T-helper 2 cell (primary cell): ENCODE data around the gene DDX51.
"Not testable (repeated sequence)": the region's sequence is repeated elsewhere in the genome, so short reads cannot be mapped to it uniquely, and the experiment has no call there.

Experiments used
- DNase-seq, 5 experiments: peaks; one replicate each; pipeline versions ENCODE4 v3.0.0 to v3.0.0-alpha.2; 2012 to 2022

DDX51 gene

GRCh38 chr12:132138941-132139871 lies 4.9 kb downstream of the DDX51 start:
- no peak for DNase-seq

DNA sequence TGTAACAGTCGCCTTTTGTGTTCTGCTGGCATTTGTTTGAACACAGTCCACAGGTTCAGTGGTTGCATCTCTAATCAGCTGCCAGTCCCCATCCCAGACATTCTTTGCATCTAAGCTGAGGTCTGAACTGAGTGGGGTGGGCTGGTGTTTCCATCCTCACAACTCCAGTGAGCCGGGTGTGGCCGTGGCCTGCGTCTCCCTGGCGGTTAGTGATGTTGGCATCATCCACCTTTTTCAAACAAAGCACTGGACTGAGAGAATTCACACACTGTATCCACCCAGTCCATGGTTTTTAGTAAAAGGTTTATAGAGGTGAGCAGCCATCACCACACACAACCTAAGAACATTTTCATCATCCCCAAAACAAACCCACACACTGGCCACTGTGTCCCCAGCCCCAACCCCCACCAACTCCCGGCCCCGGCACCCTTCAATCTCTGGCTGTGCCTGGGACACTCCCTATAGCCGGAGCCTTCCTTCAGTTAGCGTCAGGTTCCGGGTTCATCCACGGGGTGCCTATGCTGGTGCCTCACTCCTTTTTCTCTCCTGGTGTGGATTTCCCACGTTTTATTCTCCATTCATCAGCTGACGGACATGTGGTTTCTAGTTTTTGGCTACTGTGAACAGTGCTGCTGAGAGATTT lies 6.5 kb downstream of the DDX51 start:
- no peak for DNase-seq

- not testable (repeated sequence) for DNase-seq
Observed at GRCh38 chr12:132136226-132136625, 7.9 kb downstream of the DDX51 start.

DNA sequence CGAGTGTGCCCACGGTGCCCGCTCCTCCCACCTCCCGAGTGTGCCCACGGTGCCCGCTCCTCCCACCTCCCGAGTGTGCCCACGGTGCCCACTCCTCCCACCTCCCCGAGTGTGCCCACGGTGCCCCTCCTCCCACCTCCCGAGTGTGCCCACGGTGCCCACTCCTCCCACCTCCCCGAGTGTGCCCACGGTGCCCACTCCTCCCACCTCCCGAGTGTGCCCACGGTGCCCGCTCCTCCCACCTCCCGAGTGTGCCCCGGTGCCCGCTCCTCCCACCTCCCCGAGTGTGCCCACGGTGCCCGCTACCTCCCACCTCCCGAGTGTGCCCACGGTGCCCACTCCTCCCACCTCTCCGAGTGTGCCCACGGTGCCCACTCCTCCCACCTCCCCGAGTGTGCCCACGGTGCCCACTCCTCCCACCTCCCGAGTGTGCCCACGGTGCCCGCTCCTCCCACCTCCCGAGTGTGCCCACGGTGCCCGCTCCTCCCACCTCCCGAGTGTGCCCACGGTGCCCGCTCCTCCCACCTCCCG lies 9.4 kb downstream of the DDX51 start:
- not testable (repeated sequence) for DNase-seq

DNA sequence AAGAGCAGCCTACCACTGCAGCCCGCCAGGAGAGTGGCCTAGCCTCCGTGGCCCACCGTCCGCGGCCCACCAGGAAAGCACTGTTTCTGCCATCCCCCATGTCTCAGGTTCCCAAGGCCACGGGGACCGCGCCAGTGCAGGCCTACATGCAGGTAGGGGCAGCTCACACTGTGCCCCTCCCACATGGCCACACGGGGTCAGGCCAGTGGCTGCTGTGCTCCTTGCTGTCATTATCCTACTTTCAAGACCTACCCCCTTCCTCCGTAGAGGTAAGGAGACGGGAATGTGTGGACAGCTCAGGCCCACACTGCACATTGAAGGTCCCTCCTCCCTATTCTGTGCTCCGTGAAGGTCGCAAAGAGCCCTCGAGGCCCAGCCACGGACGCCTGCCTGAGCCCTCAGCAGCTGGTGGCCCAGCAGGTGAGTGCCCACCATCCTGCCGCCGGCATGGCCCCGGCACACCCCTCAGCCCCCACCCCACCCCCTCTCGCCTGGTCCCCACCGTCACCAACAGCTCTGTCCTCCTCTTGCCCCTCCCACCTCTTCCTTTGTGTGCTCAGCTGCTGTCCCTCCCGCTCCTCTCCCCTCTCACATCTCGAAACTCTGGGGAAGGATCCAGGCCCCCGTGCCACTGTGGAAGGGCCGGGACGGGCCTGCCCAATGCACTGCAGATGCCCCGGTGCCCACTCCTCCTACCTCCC lies 10.0 kb downstream of the DDX51 start:
- no peak for DNase-seq

GRCh38 chr12:132132609-132133430 lies 11.3 kb downstream of the DDX51 start:
- no peak for DNase-seq

GRCh38 chr12:132131952-132132351 lies 12.2 kb downstream of the DDX51 start:
- DNase-seq = no peak

DNA sequence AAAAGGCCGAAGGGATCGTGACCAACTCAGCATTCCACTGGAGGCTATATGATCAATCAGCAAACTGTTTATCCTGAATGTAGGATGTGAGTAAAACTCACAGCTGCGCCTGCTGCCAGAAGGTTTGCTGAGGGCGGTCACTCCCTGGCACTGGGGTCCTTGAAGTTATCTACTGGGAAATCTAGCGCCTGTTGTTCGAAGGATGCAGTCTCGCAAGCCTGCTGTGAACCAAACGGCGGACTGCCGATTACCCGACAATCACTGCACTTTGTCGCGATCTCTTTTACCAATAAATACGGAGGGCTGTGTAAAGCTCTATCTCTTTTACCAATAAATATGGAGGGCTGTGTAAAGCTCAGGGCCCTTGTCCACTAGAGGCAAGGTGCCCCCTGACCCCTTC lies 12.9 kb downstream of the DDX51 start:
- DNase-seq = no peak

GRCh38 chr12:132130690-132131089 lies 13.4 kb downstream of the DDX51 start:
- no peak for DNase-seq

DNA sequence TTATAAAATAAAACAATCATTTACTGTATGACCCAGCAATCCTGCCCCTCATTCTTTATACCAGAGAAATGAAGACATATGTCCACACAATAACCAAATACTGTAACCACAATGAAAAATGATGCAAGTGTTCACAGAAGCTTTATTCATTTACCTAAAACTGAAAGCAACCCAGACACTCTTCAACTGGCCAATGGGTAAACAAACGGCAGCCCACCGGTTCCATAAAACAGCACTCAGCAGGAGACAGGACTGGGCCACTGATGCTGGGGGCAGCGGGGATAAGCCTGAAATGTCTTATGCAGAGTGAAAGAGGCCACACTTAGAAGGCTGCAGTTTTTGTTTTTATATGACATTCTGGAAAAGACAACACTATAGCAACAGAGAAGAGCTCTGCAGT lies 15.1 kb downstream of the DDX51 start:
- DNase-seq = no peak

GRCh38 chr12:132127041-132127440 lies 17.1 kb downstream of the DDX51 start:
- DNase-seq = no peak

DNA sequence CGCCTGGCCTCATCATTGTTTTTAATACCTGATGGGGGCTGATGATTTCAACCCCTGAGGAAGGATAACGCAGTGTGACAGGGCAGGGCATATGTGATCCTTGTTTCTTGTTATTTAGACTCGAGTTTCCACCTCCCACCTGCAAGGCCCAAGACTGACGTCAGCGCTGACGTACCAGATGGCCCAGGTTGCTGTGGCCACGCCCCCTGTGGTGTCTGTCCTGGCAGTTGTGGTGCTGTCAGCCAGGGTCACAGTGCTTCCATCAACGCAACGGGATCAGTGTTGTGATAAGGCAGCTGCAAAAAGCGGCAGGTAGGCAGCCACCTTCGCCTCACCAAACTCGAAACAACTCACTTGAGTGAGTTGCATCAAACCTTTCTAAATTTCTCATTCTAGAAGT lies 18.4 kb downstream of the DDX51 start:
- DNase-seq = no peak

- peak in 1 of 5 experiments; percentile 43 for DNase-seq
Observed at GRCh38 chr12:132124766-132125425, 19.2 kb downstream of the DDX51 start.

DNA sequence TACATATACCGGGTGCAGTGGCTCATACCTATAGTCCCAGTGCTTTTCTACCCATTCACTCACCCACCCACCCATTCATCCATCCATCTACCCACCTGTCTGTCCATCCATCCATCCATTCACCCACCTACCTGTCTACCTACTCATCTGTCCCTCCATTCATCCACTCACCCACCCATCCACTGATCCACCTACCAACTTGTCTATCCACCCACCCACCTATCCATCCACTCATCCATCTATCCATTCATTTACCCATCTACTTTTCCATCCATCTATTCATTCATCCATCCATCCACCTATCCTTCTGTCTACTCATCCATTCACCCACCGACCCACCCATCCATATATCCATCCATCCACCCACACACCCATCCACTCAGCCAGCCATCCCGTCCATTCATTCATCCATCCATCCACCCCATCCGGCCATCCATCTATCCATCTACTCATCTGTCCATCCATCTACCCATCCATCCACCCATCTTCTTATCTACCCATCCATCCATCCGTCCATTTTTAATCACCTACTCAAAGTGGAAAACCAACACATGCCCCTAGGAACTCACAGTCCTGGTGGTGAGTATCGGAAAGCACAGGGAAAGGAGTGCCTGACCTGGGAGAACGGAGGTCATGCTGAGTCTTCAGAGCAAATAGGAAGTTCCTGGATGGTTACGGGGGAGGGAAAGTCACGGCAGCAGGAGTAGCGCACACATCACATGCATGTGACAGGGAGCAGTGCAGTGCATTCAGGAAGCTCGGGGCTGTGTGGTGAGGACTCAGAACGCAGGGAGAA lies 20.0 kb downstream of the DDX51 start:
- DNase-seq = no peak

GRCh38 chr12:132121283-132121682 lies 22.8 kb downstream of the DDX51 start:
- DNase-seq = no peak

DNA sequence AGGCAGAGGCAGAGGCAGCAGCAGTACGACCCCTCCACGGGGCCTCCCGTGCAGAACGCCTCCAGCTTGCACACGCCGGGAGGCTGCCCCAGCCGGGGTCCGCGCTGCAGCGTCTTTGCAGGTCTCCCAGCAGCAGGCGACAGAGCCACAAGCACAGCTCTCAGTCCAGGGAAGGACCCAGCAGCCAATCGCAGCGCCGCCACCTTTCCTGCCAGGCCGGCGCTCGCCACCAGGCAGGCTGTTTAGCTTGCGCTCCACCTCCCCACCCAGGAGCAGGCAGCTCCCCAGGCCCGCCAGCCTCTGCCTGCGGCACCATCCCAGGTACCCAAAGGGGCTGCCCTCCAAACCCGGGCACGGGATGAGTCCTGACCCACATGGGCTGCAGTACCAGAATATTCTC lies 25.2 kb downstream of the DDX51 start:
- DNase-seq = no peak

DNA sequence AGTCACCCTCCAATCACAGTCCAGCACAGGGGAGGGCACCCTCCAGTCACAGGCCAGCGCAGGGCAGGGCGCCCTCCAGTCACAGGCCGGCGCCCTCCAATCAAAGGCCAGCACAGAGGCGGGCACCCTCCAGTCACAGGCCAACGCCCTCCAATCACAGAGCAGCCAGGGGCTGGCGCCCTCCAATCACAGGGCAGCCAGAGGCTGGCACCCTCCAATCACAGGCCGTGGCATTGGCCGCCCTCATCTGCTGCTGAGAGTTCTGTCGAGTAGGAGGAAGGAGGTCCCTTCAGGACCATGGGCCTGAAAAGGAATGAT lies 26.6 kb downstream of the DDX51 start:
- no peak for DNase-seq

- DNase-seq = no peak
Observed at GRCh38 chr12:132116709-132117557, 27.2 kb downstream of the DDX51 start.

GRCh38 chr12:132115500-132115899 lies 28.6 kb downstream of the DDX51 start:
- DNase-seq = no peak

DNA sequence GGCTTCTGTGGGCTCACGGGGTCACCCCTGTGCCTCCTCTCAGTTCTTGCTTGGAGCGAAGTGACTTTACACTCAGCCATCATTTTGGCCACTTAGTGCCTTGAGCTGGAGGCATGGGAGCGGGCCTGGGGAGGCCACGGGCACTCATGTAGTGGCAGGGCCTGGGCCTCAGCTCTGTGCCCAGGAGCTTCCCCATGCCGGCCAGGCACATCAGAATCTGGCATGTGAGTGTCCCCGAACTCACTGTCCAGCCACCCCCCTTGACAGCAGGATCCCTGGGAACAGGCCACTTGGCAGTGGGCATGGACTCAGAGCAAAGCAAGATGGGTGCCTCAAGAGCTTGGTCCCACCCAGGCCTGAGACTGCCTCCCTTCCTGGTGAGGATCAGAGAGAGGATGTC lies 29.5 kb downstream of the DDX51 start:
- no peak for DNase-seq
